Loucy (cell line): Measurements from ENCODE around the gene PRKAB1.
"Not testable (repeated sequence)": the region's sequence is repeated elsewhere in the genome, so short reads cannot be mapped to it uniquely, and the experiment has no call there.

Experiments used
- H2AFZ ChIP-seq: fragments of 200-600 bp; sonication (generic); 2 replicates; pipeline ENCODE4 v1.6.0; 2016; ENCODE audit warnings: antibody characterized with exemption, mild to moderate bottlenecking, low read length, moderate library complexity
- H3F3A ChIP-seq: fragments of 200-600 bp; 2 replicates; pipeline ENCODE4 v1.6.0; 2016; ENCODE audit warnings: antibody characterized with exemption, low read depth, mild to moderate bottlenecking
- H3K27me3 ChIP-seq: fragments of 200-600 bp; sonication (generic); 2 replicates; pipeline ENCODE4 v1.6.1; 2014; ENCODE audit warnings: low read length, mild to moderate bottlenecking; ENCODE audit not compliant: insufficient read depth, poor library complexity, severe bottlenecking
- H3K36me3 ChIP-seq: fragments of 200-600 bp; sonication (generic); 2 replicates; pipeline ENCODE4 v1.6.1; 2016; ENCODE audit warnings: low read length; ENCODE audit not compliant: insufficient read depth
- H3K4me1 ChIP-seq: fragments of 200-600 bp; sonication (generic); 2 replicates; pipeline ENCODE4 v1.5.1; 2014; ENCODE audit warnings: low read length, mild to moderate bottlenecking; ENCODE audit not compliant: insufficient read depth, poor library complexity, severe bottlenecking
- H3K4me2 ChIP-seq: fragments of 200-600 bp; sonication (generic); 2 replicates; pipeline ENCODE4 v1.6.0; 2014; ENCODE audit warnings: antibody characterized with exemption, low read length, low read depth, mild to moderate bottlenecking; ENCODE audit not compliant: poor library complexity, severe bottlenecking
- H3K4me3 ChIP-seq: fragments of 200-600 bp; sonication (generic); 2 replicates; pipeline ENCODE4 v1.5.1; 2014; ENCODE audit warnings: low read length, mild to moderate bottlenecking, mixed read lengths; ENCODE audit not compliant: poor library complexity, severe bottlenecking
- H3K79me2 ChIP-seq: fragments of 200-600 bp; sonication (generic); 2 replicates; pipeline ENCODE4 v1.6.1; 2014; ENCODE audit warnings: low read length; ENCODE audit not compliant: insufficient read depth
- H3K9ac ChIP-seq: fragments of 200-600 bp; sonication (generic); 2 replicates; pipeline ENCODE4 v1.6.0; 2014; ENCODE audit warnings: mild to moderate bottlenecking, low read depth, low read length, moderate library complexity; ENCODE audit not compliant: poor library complexity, severe bottlenecking
- H3K9me2 ChIP-seq: fragments of 200-600 bp; sonication (generic); replicated peaks from 2 replicates; pipeline ENCODE4 v1.6.1; 2016; ENCODE audit warnings: low read depth, low read length, mixed read lengths
- H3K9me3 ChIP-seq: fragments of 200-600 bp; sonication (generic); 2 replicates; pipeline ENCODE4 v1.6.1; 2014; ENCODE audit warnings: mild to moderate bottlenecking, antibody characterized with exemption, low read length, low read depth; ENCODE audit not compliant: insufficient read depth
- H4K20me1 ChIP-seq: fragments of 200-600 bp; sonication (generic); 2 replicates; pipeline ENCODE4 v1.6.0; 2014; ENCODE audit warnings: antibody characterized with exemption, low read length, mild to moderate bottlenecking; ENCODE audit not compliant: insufficient read depth, poor library complexity, severe bottlenecking
- CTCF ChIP-seq: fragments of 200-600 bp; sonication (generic); conservative IDR thresholded peaks from 2 replicates; pipeline ENCODE4 v1.5.1; 2014; ENCODE audit warnings: mild to moderate bottlenecking, antibody characterized with exemption, low read length
- EZH2phosphoT487 ChIP-seq: fragments of 200-600 bp; IDR thresholded peaks from 2 replicates; pipeline ENCODE4 v1.6.1; 2018; ENCODE audit warnings: antibody characterized with exemption, mild to moderate bottlenecking, moderate library complexity, borderline replicate concordance

The PRKAB1 gene

GRCh38 chr12:119645535-119646059 lies 22.3 kb upstream of the PRKAB1 start:
- no peak overlapping the region for H3K9ac ChIP-seq
- no peak overlapping the region for H2AFZ ChIP-seq
- no peak overlapping the region for H3K4me2 ChIP-seq
- TF ChIP-seq CTCF, result no peak
- no peak for TF ChIP-seq EZH2phosphoT487
- H3F3A ChIP-seq, result no peaks in the 10 kb centered on the region
- H4K20me1 ChIP-seq, result no peaks in the 10 kb centered on the region
- H3K4me1 ChIP-seq, result no peaks in the 10 kb centered on the region
- H3K79me2 ChIP-seq, result no peaks in the 10 kb centered on the region
- no peaks in the 10 kb centered on the region for H3K36me3 ChIP-seq
- no peak overlapping the region for H3K4me3 ChIP-seq
- H3K9me2 ChIP-seq, result no peaks in the 10 kb centered on the region
- no peaks in the 10 kb centered on the region for H3K9me3 ChIP-seq
- H3K27me3 ChIP-seq, result no peaks in the 10 kb centered on the region

GRCh38 chr12:119649202-119649808 lies 18.6 kb upstream of the PRKAB1 start:
- Histone ChIP-seq H3K4me3 (no peak overlapping the region), H3K27me3 (no peaks in the 10 kb centered on the region), H3K36me3 (no peaks in the 10 kb centered on the region), H4K20me1 (no peaks in the 10 kb centered on the region), H3K79me2 (no peaks in the 10 kb centered on the region), H3K4me2 (no peak overlapping the region), H3F3A (no peaks in the 10 kb centered on the region), H3K4me1 (no peaks in the 10 kb centered on the region), H3K9me3 (peaks cover 4% of the 10 kb centered on the region; the same call in 1 of the 2 replicates), H3K9me2 (no peaks in the 10 kb centered on the region), H3K9ac (no peak overlapping the region), H2AFZ (peak overlapping the region; percentile 75; the same call in 1 of the 2 replicates)
- no peak for TF ChIP-seq EZH2phosphoT487
- TF ChIP-seq CTCF, result peak; percentile 86

- H3K27me3 ChIP-seq, result no peaks in the 10 kb centered on the region
- H3K79me2 ChIP-seq, result no peaks in the 10 kb centered on the region
- H3K9me3 ChIP-seq, result peaks cover 8% of the 10 kb centered on the region; the same call in 1 of the 2 replicates
- no peak overlapping the region for H3K4me3 ChIP-seq
- no peak overlapping the region for H3K9ac ChIP-seq
- H3K4me1 ChIP-seq, result no peaks in the 10 kb centered on the region
- no peaks in the 10 kb centered on the region for H3K9me2 ChIP-seq
- no peaks in the 10 kb centered on the region for H3F3A ChIP-seq
- TF ChIP-seq CTCF, result no peak
- TF ChIP-seq EZH2phosphoT487, result no peak
- H2AFZ ChIP-seq, result no peak overlapping the region
- no peak overlapping the region for H3K4me2 ChIP-seq
- no peaks in the 10 kb centered on the region for H3K36me3 ChIP-seq
- no peaks in the 10 kb centered on the region for H4K20me1 ChIP-seq
These were observed 15.3 kb upstream of the PRKAB1 start for GRCh38 chr12:119652665-119653064.

GRCh38 chr12:119657001-119657400 lies 10.9 kb upstream of the PRKAB1 start:
- H3F3A ChIP-seq, H3K36me3 ChIP-seq, H3K4me1 ChIP-seq, H3K9me2 ChIP-seq, H4K20me1 ChIP-seq, H2AFZ ChIP-seq, H3K9ac ChIP-seq, H3K4me2 ChIP-seq, H3K4me3 ChIP-seq, H3K79me2 ChIP-seq, H3K9me3 ChIP-seq, H3K27me3 ChIP-seq: not testable (repeated sequence)

GRCh38 chr12:119658166-119658565 lies 9.8 kb upstream of the PRKAB1 start:
- not testable (repeated sequence) for H4K20me1 ChIP-seq, H3K9me3 ChIP-seq, H3K9ac ChIP-seq, H3K4me1 ChIP-seq, H3K36me3 ChIP-seq, H3K4me3 ChIP-seq, H3F3A ChIP-seq, H3K79me2 ChIP-seq, H3K27me3 ChIP-seq, H3K4me2 ChIP-seq, H2AFZ ChIP-seq, H3K9me2 ChIP-seq
